GM10266 (cell line): Measurements from ENCODE around the gene ZNF396.

Experiments used
- DNase-seq: peaks from one replicate; pipeline ENCODE4 v3.0.0; 2012; ENCODE audit errors: extremely low spot score
- TF ChIP-seq, protein P1 (sequence below): IDR thresholded peaks from 2 replicates; pipeline ENCODE4 v1.5.1; 2012; ENCODE audit warnings: mild to moderate bottlenecking, low read depth; ENCODE audit not compliant: control insufficient read depth, insufficient read depth; ENCODE audit errors: missing control alignments

The ZNF396 gene

GRCh38 chr18:35348001-35348400 lies 29.1 kb downstream of the ZNF396 start:
- TF ChIP-seq, protein P1, sequence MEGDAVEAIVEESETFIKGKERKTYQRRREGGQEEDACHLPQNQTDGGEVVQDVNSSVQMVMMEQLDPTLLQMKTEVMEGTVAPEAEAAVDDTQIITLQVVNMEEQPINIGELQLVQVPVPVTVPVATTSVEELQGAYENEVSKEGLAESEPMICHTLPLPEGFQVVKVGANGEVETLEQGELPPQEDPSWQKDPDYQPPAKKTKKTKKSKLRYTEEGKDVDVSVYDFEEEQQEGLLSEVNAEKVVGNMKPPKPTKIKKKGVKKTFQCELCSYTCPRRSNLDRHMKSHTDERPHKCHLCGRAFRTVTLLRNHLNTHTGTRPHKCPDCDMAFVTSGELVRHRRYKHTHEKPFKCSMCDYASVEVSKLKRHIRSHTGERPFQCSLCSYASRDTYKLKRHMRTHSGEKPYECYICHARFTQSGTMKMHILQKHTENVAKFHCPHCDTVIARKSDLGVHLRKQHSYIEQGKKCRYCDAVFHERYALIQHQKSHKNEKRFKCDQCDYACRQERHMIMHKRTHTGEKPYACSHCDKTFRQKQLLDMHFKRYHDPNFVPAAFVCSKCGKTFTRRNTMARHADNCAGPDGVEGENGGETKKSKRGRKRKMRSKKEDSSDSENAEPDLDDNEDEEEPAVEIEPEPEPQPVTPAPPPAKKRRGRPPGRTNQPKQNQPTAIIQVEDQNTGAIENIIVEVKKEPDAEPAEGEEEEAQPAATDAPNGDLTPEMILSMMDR = no peak
- DNase-seq = no peak

DNA sequence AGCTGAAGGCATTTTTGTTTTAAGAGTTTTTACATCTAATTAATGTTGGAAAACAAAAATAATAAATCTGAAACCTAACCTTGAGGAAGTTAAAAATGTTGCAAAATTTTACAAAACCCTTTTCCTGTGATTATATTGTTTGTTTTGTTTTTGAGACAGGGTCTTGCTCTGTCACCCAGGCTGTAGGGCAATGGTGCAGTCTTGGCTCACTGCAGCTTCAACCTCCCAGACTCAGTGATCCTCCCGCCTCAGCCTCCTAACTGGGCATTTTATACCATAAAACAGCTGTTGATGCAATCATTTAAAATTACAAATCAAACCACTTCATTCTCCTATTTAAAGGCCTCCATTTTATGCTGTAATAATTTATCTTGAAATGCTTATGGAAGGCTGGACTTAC lies 31.2 kb downstream of the ZNF396 start:
- TF ChIP-seq, protein P1 = no peak
- no peak for DNase-seq

GRCh38 chr18:35345460-35345921 lies 31.6 kb downstream of the ZNF396 start:
- DNase-seq = peak; percentile 9
- TF ChIP-seq, protein P1 = no peak

DNA sequence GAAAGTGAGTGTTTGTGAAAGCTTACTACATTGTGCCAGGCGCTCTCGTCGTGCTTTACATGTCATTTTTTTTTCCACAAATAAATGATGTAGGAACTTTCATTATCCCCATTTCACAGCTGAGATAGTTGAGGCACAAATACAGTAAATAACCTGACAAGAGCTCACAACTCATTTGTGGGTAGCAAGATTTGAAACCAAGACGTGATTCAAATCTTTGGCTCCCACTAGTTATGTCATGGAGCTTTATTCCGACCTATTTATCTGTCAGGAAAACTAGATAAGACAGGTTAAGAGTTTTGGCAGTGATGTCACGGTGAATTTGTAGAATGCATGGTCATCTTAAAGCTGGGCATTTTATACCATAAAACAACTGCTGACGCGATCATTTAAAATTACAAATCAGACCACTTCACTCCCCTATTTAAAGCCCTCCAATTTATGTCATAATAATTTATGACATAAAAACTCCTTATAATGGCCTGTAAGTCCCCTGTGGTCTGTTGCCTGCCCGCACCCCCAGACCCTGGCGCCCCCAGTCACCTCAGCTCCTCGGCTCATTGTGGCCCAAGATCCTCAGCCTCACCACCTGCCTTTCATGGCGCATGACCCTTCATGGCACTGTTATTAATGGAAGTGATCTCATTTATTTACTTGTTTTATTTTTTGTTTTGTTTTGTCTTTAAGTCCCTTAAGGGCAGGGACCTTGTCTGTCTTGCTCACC lies 32.2 kb downstream of the ZNF396 start:
- TF ChIP-seq, protein P1 = no peak
- no peak for DNase-seq

DNA sequence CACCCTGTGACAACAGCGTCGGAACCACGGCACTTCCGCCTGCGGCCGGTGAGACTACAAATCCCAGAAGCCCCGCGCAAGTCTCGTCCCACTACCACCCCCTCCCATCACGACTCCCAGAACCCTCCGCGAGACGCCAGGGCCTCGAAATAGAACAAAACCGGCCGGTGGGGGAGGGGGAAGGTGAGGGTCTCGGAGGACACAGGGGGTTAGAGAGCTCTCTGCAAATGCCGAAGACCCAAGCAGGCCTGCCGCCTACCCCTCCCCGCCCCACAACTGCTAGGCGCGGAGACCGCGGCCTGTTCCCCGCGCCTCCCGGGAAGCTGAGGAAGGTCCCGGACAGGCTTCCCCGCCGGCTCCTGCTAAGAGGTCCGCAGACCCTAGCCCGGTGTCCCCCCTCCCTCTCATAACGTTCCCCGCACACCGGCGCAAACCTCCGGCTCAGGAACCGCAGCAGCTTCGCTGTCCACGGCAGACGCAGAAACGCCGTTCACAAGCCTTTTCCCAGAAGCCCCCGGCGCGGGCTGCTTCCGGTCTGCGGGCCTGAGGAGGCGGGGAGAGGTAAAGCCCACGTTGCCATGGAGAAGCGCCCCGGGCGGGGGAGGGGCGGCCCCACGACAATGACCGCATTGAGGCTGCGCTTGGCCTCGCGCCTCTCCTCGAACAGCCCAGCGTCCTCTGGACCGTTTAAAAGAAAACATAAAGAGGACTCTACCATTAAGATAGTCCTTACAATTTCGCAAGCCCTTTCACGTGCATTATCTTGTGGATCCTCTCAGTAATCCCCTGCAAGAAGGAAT lies 33.0 kb downstream of the ZNF396 start, which contains the start of gene ZNF24:
Gene ZNF24 (minus strand): TSS at position 485 of the 800 bp plus-strand sequence. CDS start 3,770 bp downstream, outside the sequence.
- TF ChIP-seq, protein P1 = no peak
- DNase-seq = peak; percentile 89

- no peak for DNase-seq
- TF ChIP-seq, protein P1 = no peak
Measured at GRCh38 chr18:35343488-35343935, 33.6 kb downstream of the ZNF396 start.

GRCh38 chr18:35337286-35337685 lies 39.9 kb downstream of the ZNF396 start:
- TF ChIP-seq, protein P1 = no peak
- no peak for DNase-seq
